Hepatocyte (in vitro differentiated cells): Measurements from ENCODE around the gene UBE2I.

ENCODE experiments used
- EZH2 ChIP-seq: fragments of 200-600 bp; sonication (generic); IDR thresholded peaks from 2 replicates; pipeline ENCODE4 v1.6.1; 2016; ENCODE audit warnings: antibody characterized with exemption, mild to moderate bottlenecking, borderline replicate concordance
- EZH2phosphoT487 ChIP-seq: fragments of 200-600 bp; sonication (generic); IDR thresholded peaks from one replicate; pipeline ENCODE4 v1.6.1; 2018; ENCODE audit warnings: antibody characterized with exemption, mild to moderate bottlenecking, low read depth, moderate library complexity; ENCODE audit not compliant: unreplicated experiment, severe bottlenecking
- TF ChIP-seq, protein P1 (sequence below): fragments of 200-600 bp; sonication (generic); IDR thresholded peaks from 2 replicates; pipeline ENCODE4 v1.5.1; 2016; ENCODE audit warnings: antibody characterized with exemption, mild to moderate bottlenecking; ENCODE audit not compliant: poor library complexity

GRCh38 chr16:1286513-1287094 is 22.8 kb upstream of the UBE2I start:
- TF ChIP-seq, protein P1, sequence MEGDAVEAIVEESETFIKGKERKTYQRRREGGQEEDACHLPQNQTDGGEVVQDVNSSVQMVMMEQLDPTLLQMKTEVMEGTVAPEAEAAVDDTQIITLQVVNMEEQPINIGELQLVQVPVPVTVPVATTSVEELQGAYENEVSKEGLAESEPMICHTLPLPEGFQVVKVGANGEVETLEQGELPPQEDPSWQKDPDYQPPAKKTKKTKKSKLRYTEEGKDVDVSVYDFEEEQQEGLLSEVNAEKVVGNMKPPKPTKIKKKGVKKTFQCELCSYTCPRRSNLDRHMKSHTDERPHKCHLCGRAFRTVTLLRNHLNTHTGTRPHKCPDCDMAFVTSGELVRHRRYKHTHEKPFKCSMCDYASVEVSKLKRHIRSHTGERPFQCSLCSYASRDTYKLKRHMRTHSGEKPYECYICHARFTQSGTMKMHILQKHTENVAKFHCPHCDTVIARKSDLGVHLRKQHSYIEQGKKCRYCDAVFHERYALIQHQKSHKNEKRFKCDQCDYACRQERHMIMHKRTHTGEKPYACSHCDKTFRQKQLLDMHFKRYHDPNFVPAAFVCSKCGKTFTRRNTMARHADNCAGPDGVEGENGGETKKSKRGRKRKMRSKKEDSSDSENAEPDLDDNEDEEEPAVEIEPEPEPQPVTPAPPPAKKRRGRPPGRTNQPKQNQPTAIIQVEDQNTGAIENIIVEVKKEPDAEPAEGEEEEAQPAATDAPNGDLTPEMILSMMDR = no peak
- TF ChIP-seq EZH2 (no peak), EZH2phosphoT487 (no peak)
